Neuronal stem cell (in vitro differentiated cells): ENCODE results near the gene AKR1C8.
"Not testable (repeated sequence)": the region's sequence is repeated elsewhere in the genome, so short reads cannot be mapped to it uniquely, and the experiment has no call there.

ENCODE experiments used
- DNase-seq: peaks from one replicate; pipeline ENCODE4 v3.0.0-alpha.2; 2013; ENCODE audit warnings: low spot score
- H2AFZ ChIP-seq: one replicate; pipeline ENCODE4 v1.6.1; 2013; ENCODE audit warnings: mild to moderate bottlenecking, low read length, inconsistent platforms
- H2AK5ac ChIP-seq: 2 replicates; pipeline ENCODE4 v1.6.1; 2013; ENCODE audit warnings: low read depth, mild to moderate bottlenecking, inconsistent platforms, low read length, moderate library complexity, mixed read lengths
- H2BK120ac ChIP-seq: 2 replicates; pipeline ENCODE4 v1.6.1; 2013; ENCODE audit warnings: low read depth, mild to moderate bottlenecking, inconsistent platforms, low read length, moderate library complexity, mixed read lengths
- H2BK12ac ChIP-seq: one replicate; pipeline ENCODE4 v1.6.1; 2013; ENCODE audit warnings: low read length, inconsistent platforms
- H2BK15ac ChIP-seq: 2 replicates; pipeline ENCODE4 v1.6.1; 2013; ENCODE audit warnings: mild to moderate bottlenecking, low read length, inconsistent platforms, mixed read lengths
- H2BK5ac ChIP-seq: one replicate; pipeline ENCODE4 v1.6.1; 2013; ENCODE audit warnings: inconsistent platforms, mild to moderate bottlenecking, low read length, moderate library complexity
- H3K14ac ChIP-seq: one replicate; pipeline ENCODE4 v1.6.1; 2013; ENCODE audit warnings: low read length, inconsistent platforms
- H3K18ac ChIP-seq: 2 replicates; pipeline ENCODE4 v1.6.1; 2013; ENCODE audit warnings: low read length, inconsistent platforms
- H3K23ac ChIP-seq: 2 replicates; pipeline ENCODE4 v1.6.1; 2013; ENCODE audit warnings: low read depth, mild to moderate bottlenecking, mixed read lengths, low read length, inconsistent platforms; ENCODE audit not compliant: poor library complexity
- H3K27ac ChIP-seq: replicated peaks from 3 replicates; pipeline ENCODE4 v1.5.1; 2013; ENCODE audit warnings: low read length, inconsistent platforms
- H3K27me3 ChIP-seq, 3 experiments: 2 replicates each; pipeline ENCODE4 v1.6.1; 2013; ENCODE audit warnings: low read length in 3 of 3, mild to moderate bottlenecking in 2 of 3, inconsistent platforms in 1 of 3, low read depth in 1 of 3, mixed read lengths in 1 of 3, moderate library complexity in 1 of 3; ENCODE audit not compliant: control insufficient read depth in 3 of 3, insufficient read depth in 3 of 3
- H3K36me3 ChIP-seq, 2 donors: replicated peaks in 1 of 2; 2 replicates each; pipeline ENCODE4 v1.6.1; 2013; ENCODE audit warnings: low read length in 2 of 2; ENCODE audit not compliant: control insufficient read depth in 2 of 2, insufficient read depth in 2 of 2
- H3K4ac ChIP-seq: 2 replicates; pipeline ENCODE4 v1.6.1; 2013; ENCODE audit warnings: inconsistent platforms, mild to moderate bottlenecking, low read length, moderate library complexity
- H3K4me1 ChIP-seq, 2 donors: 1 replicate in 1 of 2; 2 replicates in 1 of 2; pipeline ENCODE4 v1.6.1; 2013; ENCODE audit warnings: low read length in 2 of 2, low read depth in 1 of 2; ENCODE audit not compliant: control insufficient read depth in 2 of 2, insufficient read depth in 1 of 2
- H3K4me2 ChIP-seq: one replicate; pipeline ENCODE4 v1.6.1; 2013; ENCODE audit warnings: mild to moderate bottlenecking, low read length, inconsistent platforms; ENCODE audit not compliant: insufficient read depth, poor library complexity, severe bottlenecking
- H3K4me3 ChIP-seq, 2 donors: 2 replicates each; pipeline ENCODE4 v1.5.1; 2013; ENCODE audit warnings: low read length in 2 of 2, mild to moderate bottlenecking in 2 of 2, inconsistent platforms in 1 of 2, moderate library complexity in 1 of 2
- H3K79me1 ChIP-seq: one replicate; pipeline ENCODE4 v1.6.1; 2013; ENCODE audit warnings: low read depth, mild to moderate bottlenecking, inconsistent platforms, low read length, moderate library complexity
- H3K9ac ChIP-seq: one replicate; pipeline ENCODE4 v1.6.1; 2013; ENCODE audit warnings: mild to moderate bottlenecking, low read depth, low read length, inconsistent platforms; ENCODE audit not compliant: poor library complexity
- H3K9me3 ChIP-seq, 2 donors: replicated peaks in 1 of 2; 2 replicates each; pipeline versions ENCODE3 to v1.6.1; 2013; ENCODE audit warnings: low read length in 2 of 2, mild to moderate bottlenecking in 2 of 2, inconsistent platforms in 1 of 2, low read depth in 1 of 2, mixed read lengths in 1 of 2, moderate library complexity in 1 of 2; ENCODE audit not compliant: control insufficient read depth in 2 of 2, insufficient read depth in 1 of 2
- H4K8ac ChIP-seq: one replicate; pipeline ENCODE4 v1.6.1; 2013; ENCODE audit warnings: low read depth, mild to moderate bottlenecking, inconsistent platforms, low read length, moderate library complexity
- H4K91ac ChIP-seq: one replicate; pipeline ENCODE4 v1.6.1; 2013; ENCODE audit warnings: low read length, low read depth, mild to moderate bottlenecking, inconsistent platforms; ENCODE audit not compliant: poor library complexity
- WGBS, 2 donors: extraction: QIAGEN DNeasy Blood & Tissue Kit; methylation state at CpG; one replicate each; pipeline ENCODE4 v1.1.7; 2013; ENCODE audit warnings: missing lambda C conversion rate in 2 of 2, mixed read lengths in 1 of 2; ENCODE audit not compliant: insufficient read length in 2 of 2, insufficient replicate concordance in 1 of 2; ENCODE audit errors: extremely low coverage in 2 of 2; 5-methylcytosine and 5-hydroxymethylcytosine counted together

The AKR1C8 gene

DNA sequence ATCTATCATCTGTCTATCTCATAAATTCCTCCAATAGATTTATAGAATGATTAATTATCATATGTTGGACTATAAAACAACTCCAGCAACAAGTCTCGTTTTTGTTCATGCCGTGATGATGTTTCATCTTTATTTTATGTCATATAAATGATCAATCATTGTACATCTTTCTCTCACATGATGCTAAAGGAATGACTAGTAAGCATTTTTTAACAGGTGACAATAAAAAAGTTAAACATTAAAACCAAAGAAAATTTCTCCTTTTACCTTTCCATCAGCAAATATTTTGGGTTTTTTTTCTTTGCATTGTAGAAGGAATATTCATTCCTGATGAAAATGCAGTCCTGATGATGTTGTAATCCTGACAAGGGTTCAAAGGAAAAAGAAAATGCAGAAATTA, 49.4 kb downstream of the AKR1C8 start:
- H4K91ac ChIP-seq = no peak overlapping the region
- no peaks in the 10 kb centered on the region for H3K27me3 ChIP-seq
- H3K4me2 ChIP-seq = no peak overlapping the region
- H3K9me3 ChIP-seq = no peaks in the 10 kb centered on the region
- H2BK12ac ChIP-seq = no peak overlapping the region
- no peak overlapping the region for H3K4ac ChIP-seq
- no peak overlapping the region for H2BK5ac ChIP-seq
- H3K14ac ChIP-seq = no peak overlapping the region
- H3K4me1 ChIP-seq = no peaks in the 10 kb centered on the region
- no peak overlapping the region for H3K18ac ChIP-seq
- no peak overlapping the region for H2BK120ac ChIP-seq
- H3K36me3 ChIP-seq = no peaks in the 10 kb centered on the region
- no peaks in the 10 kb centered on the region for H3K79me1 ChIP-seq
- no peak overlapping the region for H3K23ac ChIP-seq
- no peak overlapping the region for H3K9ac ChIP-seq
- no peak overlapping the region for H3K4me3 ChIP-seq
- H4K8ac ChIP-seq = no peak overlapping the region
- WGBS, 2 donors = no CpG with 5 or more reads among the region's 2 CpGs
- H2AK5ac ChIP-seq = no peak overlapping the region
- DNase-seq = no peak
- H2BK15ac ChIP-seq = no peak overlapping the region
- no peak overlapping the region for H3K27ac ChIP-seq
- no peak overlapping the region for H2AFZ ChIP-seq

DNA sequence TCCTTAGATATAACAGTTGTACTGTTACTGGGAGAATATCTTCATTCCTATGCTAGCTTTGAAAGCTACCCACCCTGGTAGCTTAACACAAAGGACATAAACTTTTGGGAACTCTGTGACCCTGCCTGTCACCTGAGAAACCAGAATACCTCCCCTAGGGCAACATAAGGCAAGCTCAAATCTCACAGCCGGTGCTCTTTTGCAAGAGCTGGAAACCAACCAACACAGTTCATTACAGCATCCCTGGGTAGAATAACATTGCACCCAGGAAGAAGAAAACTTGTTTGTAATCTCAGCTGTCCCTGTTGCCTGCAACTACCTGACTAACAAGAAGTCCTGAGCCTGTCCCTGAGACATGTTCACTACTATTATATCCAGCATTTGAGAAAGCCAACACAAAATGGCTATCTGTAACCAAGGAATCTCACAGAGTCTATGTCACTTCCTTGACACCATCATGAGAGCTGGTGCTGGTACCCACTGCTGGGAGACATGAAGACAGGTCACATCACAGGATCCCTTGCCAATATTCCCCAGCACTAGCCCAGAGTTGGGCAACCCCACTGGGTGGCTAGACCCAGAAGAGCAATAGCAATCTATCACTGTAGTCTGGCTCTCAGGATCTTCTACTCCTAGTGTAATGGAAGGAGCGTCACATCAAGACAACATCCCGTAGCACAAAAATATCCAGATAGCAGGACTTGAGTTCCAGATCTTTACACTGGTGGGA, 59.5 kb downstream of the AKR1C8 start:
- Histone ChIP-seq H3K4me2 (no peak overlapping the region), H2BK15ac (no peak overlapping the region), H2AFZ (no peak overlapping the region), H2BK12ac (no peak overlapping the region), H3K36me3 (no peaks in the 10 kb centered on the region), H4K8ac (no peak overlapping the region), H4K91ac (no peak overlapping the region), H3K4ac (no peak overlapping the region), H3K27me3 (no peaks in the 10 kb centered on the region), H3K23ac (no peak overlapping the region), H2AK5ac (no peak overlapping the region), H3K27ac (no peak overlapping the region), H2BK5ac (no peak overlapping the region), H2BK120ac (no peak overlapping the region), H3K14ac (no peak overlapping the region), H3K9me3 (peaks cover 0 to 2% of the 10 kb centered on the region in 2 donors), H3K9ac (no peak overlapping the region), H3K18ac (no peak overlapping the region), H3K4me3 (no peak overlapping the region), H3K79me1 (no peaks in the 10 kb centered on the region), H3K4me1 (no peaks in the 10 kb centered on the region)
- WGBS, 2 donors = no CpG with 5 or more reads among the region's 3 CpGs
- no peak for DNase-seq

DNA sequence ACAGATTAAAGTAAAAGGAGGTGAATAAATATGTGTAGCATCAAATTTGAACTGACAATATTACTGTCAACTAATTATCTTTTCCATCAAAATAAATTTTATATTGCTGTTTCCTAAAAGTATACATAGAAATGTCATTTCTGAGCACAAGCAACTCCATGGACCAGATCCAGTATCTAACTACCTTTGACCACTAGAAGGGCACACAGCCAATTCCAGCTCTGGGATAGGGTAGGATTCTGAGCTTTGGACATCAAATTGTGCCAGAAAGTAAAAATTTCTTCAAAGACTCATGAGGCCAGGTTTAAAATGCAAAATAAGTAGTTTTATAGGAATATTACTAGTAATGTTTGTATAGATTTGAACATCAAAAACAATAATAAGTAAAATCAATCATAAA, 61.1 kb downstream of the AKR1C8 start:
- no peak overlapping the region for H2BK5ac ChIP-seq
- no peak overlapping the region for H2AFZ ChIP-seq
- no peak overlapping the region for H3K4me3 ChIP-seq
- H3K18ac ChIP-seq = no peak overlapping the region
- H3K79me1 ChIP-seq = no peaks in the 10 kb centered on the region
- H2BK12ac ChIP-seq = no peak overlapping the region
- no peak overlapping the region for H2BK15ac ChIP-seq
- no peak overlapping the region for H3K14ac ChIP-seq
- H4K91ac ChIP-seq = no peak overlapping the region
- H3K4ac ChIP-seq = no peak overlapping the region
- H3K36me3 ChIP-seq = no peaks in the 10 kb centered on the region
- H3K27me3 ChIP-seq = no peaks in the 10 kb centered on the region
- no peak overlapping the region for H4K8ac ChIP-seq
- H2BK120ac ChIP-seq = no peak overlapping the region
- DNase-seq = no peak
- H3K27ac ChIP-seq = no peak overlapping the region
- no peak overlapping the region for H2AK5ac ChIP-seq
- H3K9ac ChIP-seq = no peak overlapping the region
- no peak overlapping the region for H3K23ac ChIP-seq
- no peak overlapping the region for H3K4me2 ChIP-seq
- no peaks in the 10 kb centered on the region for H3K4me1 ChIP-seq
- peaks cover 0 to 2% of the 10 kb centered on the region in 2 donors for H3K9me3 ChIP-seq

DNA sequence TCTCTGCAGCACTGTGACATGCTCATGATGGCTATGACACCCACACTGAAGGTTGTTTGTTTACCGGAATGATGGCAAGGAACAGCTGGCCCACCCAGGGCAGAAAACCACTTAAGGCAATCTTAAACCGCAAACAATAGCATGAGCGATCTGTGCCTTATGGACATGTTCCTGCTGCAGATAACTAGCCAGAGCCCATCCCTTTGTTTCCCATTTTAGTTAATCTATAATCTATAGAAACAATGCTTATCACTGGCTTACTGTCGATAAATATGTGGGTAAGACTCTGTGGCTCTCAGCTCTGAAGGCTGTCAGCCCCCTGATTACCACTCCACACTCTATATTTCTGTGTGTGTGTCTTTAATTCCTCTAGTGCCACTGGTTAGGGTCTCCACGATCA, 65.0 kb downstream of the AKR1C8 start:
- H3K4ac ChIP-seq, H3K36me3 ChIP-seq, H2AFZ ChIP-seq, H3K9me3 ChIP-seq, H2BK12ac ChIP-seq, H4K8ac ChIP-seq, H2BK120ac ChIP-seq, H3K27me3 ChIP-seq, H3K14ac ChIP-seq, H3K9ac ChIP-seq, H3K23ac ChIP-seq, H3K27ac ChIP-seq, H3K4me3 ChIP-seq, H2AK5ac ChIP-seq, H4K91ac ChIP-seq, H3K4me2 ChIP-seq, H2BK5ac ChIP-seq, DNase-seq, H3K4me1 ChIP-seq, H3K79me1 ChIP-seq, H3K18ac ChIP-seq, H2BK15ac ChIP-seq: not testable (repeated sequence)
- no CpG with 5 or more reads among the region's 5 CpGs for WGBS, 2 donors
